H9 (cell line): ENCODE measurements around the gene SGIP1. TPM values are rescaled to one million over a fixed set of nuclear protein-coding genes. Genes with fewer than 3 reads are reported as not detected.

Experiments
- DNase-seq: peaks from one replicate; pipeline ENCODE4 v3.0.0-alpha.2; 2017
- H2AFZ ChIP-seq: one replicate; pipeline ENCODE4 v1.6.1; 2013; ENCODE audit warnings: mild to moderate bottlenecking, low read length, control low read depth, moderate library complexity
- H2AK5ac ChIP-seq: 2 replicates; pipeline ENCODE4 v1.6.1; 2013; ENCODE audit warnings: low read length, control low read depth, mixed read lengths; ENCODE audit not compliant: insufficient read length
- H2BK120ac ChIP-seq: one replicate; pipeline ENCODE4 v1.6.1; 2013; ENCODE audit warnings: low read depth, mild to moderate bottlenecking, low read length, control low read depth, inconsistent platforms; ENCODE audit not compliant: poor library complexity, severe bottlenecking
- H2BK12ac ChIP-seq: 2 replicates; pipeline ENCODE4 v1.6.1; 2013; ENCODE audit warnings: low read length, control low read depth, mixed read lengths, low read depth; ENCODE audit not compliant: insufficient read length
- H2BK15ac ChIP-seq: 2 replicates; pipeline ENCODE4 v1.6.1; 2013; ENCODE audit warnings: low read depth, low read length, control low read depth
- H2BK20ac ChIP-seq: one replicate; pipeline ENCODE4 v1.6.1; 2013; ENCODE audit warnings: low read depth, mild to moderate bottlenecking, low read length, control low read depth, inconsistent platforms; ENCODE audit not compliant: poor library complexity, severe bottlenecking
- H2BK5ac ChIP-seq: 2 replicates; pipeline ENCODE4 v1.6.1; 2013; ENCODE audit warnings: low read length, control low read depth, mixed read lengths; ENCODE audit not compliant: insufficient read length
- H3K14ac ChIP-seq: 2 replicates; pipeline ENCODE4 v1.6.1; 2013; ENCODE audit warnings: low read length, control low read depth; ENCODE audit not compliant: insufficient read depth
- H3K18ac ChIP-seq: 2 replicates; pipeline ENCODE4 v1.6.1; 2013; ENCODE audit warnings: low read depth, mild to moderate bottlenecking, mixed read lengths, low read length, control low read depth; ENCODE audit not compliant: insufficient read length
- H3K23ac ChIP-seq: 2 replicates; pipeline ENCODE4 v1.6.1; 2013; ENCODE audit warnings: low read length, control low read depth, mixed read lengths, low read depth; ENCODE audit not compliant: insufficient read length
- H3K23me2 ChIP-seq: 2 replicates; pipeline ENCODE4 v1.6.1; 2013; ENCODE audit warnings: low read depth, mild to moderate bottlenecking, mixed read lengths, low read length, control low read depth; ENCODE audit not compliant: insufficient read length, poor library complexity, severe bottlenecking
- H3K27ac ChIP-seq: 2 replicates; pipeline ENCODE4 v1.5.1; 2013; ENCODE audit warnings: low read length, control low read depth, mixed read lengths, low read depth; ENCODE audit not compliant: insufficient read length
- H3K27me3 ChIP-seq: 2 replicates; pipeline ENCODE4 v1.6.1; 2013; ENCODE audit warnings: low read length, control low read depth, inconsistent platforms; ENCODE audit not compliant: insufficient read depth
- H3K4ac ChIP-seq: 2 replicates; pipeline ENCODE4 v1.6.1; 2013; ENCODE audit warnings: low read depth, mild to moderate bottlenecking, control low read depth, inconsistent platforms, low read length, moderate library complexity
- H3K4me1 ChIP-seq: 2 replicates; pipeline ENCODE4 v1.6.1; 2013; ENCODE audit warnings: low read length, control low read depth, inconsistent platforms; ENCODE audit not compliant: insufficient read depth
- H3K4me2 ChIP-seq: 2 replicates; pipeline ENCODE4 v1.6.1; 2013; ENCODE audit warnings: low read length, control low read depth, mixed read lengths; ENCODE audit not compliant: insufficient read length, insufficient read depth
- H3K56ac ChIP-seq: 2 replicates; pipeline ENCODE4 v1.6.1; 2013; ENCODE audit warnings: low read depth, mild to moderate bottlenecking, mixed read lengths, low read length, control low read depth; ENCODE audit not compliant: insufficient read length
- H3K79me1 ChIP-seq: 2 replicates; pipeline ENCODE4 v1.6.1; 2013; ENCODE audit warnings: low read depth, mild to moderate bottlenecking, moderate library complexity, low read length, control low read depth, inconsistent platforms; ENCODE audit not compliant: insufficient read depth, poor library complexity, severe bottlenecking
- H3K79me2 ChIP-seq: 2 replicates; pipeline ENCODE4 v1.6.1; 2013; ENCODE audit warnings: low read length, control low read depth, inconsistent platforms; ENCODE audit not compliant: insufficient read depth
- H3K9ac ChIP-seq: 2 replicates; pipeline ENCODE4 v1.6.1; 2013; ENCODE audit warnings: low read length, control low read depth, mixed read lengths; ENCODE audit not compliant: insufficient read length; ENCODE audit errors: extremely low read depth
- H3K9me3 ChIP-seq: one replicate; pipeline ENCODE4 v1.6.1; 2013; ENCODE audit warnings: low read depth, low read length, inconsistent platforms; ENCODE audit not compliant: control insufficient read depth
- H3T11ph ChIP-seq: one replicate; pipeline ENCODE4 v1.6.1; 2013; ENCODE audit warnings: mild to moderate bottlenecking, low read length, control low read depth, inconsistent platforms
- H4K20me1 ChIP-seq: one replicate; pipeline ENCODE4 v1.6.1; 2013; ENCODE audit not compliant: control insufficient read depth, insufficient read length, insufficient read depth
- H4K5ac ChIP-seq: 2 replicates; pipeline ENCODE4 v1.6.1; 2013; ENCODE audit warnings: low read depth, mild to moderate bottlenecking, mixed read lengths, low read length, control low read depth; ENCODE audit not compliant: insufficient read length
- H4K8ac ChIP-seq: replicated peaks from 2 replicates; pipeline ENCODE4 v1.6.1; 2013; ENCODE audit warnings: low read length, control low read depth, mixed read lengths, low read depth; ENCODE audit not compliant: insufficient read length
- H4K91ac ChIP-seq: 2 replicates; pipeline ENCODE4 v1.6.1; 2013; ENCODE audit warnings: low read depth, mild to moderate bottlenecking, moderate library complexity, mixed read lengths, low read length, control low read depth; ENCODE audit not compliant: insufficient read length
- H3K27ac Mint-ChIP-seq, 3 experiments: 2 replicates in 2 of 3; 3 replicates in 1 of 3; pipeline ENCODE4 v1.8.0; 2020 to 2021; ENCODE audit warnings: mixed read lengths in 3 of 3, mild to moderate bottlenecking in 1 of 3, moderate library complexity in 1 of 3
- H3K27me3 Mint-ChIP-seq: 2 replicates; pipeline ENCODE4 v1.8.0; 2021; ENCODE audit warnings: low read depth, mild to moderate bottlenecking, moderate library complexity, mixed read lengths
- H3K36me3 Mint-ChIP-seq, 3 experiments: 2 replicates in 2 of 3; 3 replicates in 1 of 3; pipeline ENCODE4 v1.8.0; 2020 to 2021; ENCODE audit warnings: low read depth in 3 of 3, mixed read lengths in 3 of 3; ENCODE audit not compliant: insufficient read depth in 1 of 3
- H3K4me1 Mint-ChIP-seq, 2 experiments: 2 replicates each; pipeline ENCODE4 v1.8.0; 2020; ENCODE audit warnings: mixed read lengths in 2 of 2
- H3K4me3 Mint-ChIP-seq, 2 experiments: 2 replicates in 1 of 2; 3 replicates in 1 of 2; pipeline ENCODE4 v1.8.0; 2020 to 2021; ENCODE audit warnings: mild to moderate bottlenecking in 2 of 2, mixed read lengths in 2 of 2, moderate library complexity in 1 of 2
- H3K9me3 Mint-ChIP-seq, 2 experiments: 2 replicates in 1 of 2; 3 replicates in 1 of 2; pipeline ENCODE4 v1.8.0; 2020; ENCODE audit warnings: mild to moderate bottlenecking in 2 of 2, mixed read lengths in 2 of 2, moderate library complexity in 1 of 2
- CTCF ChIP-seq: fragments of 200-600 bp; sonication (generic); conservative IDR thresholded peaks from 3 replicates; pipeline ENCODE4 v1.8.0; 2021; ENCODE audit warnings: antibody characterized with exemption, mild to moderate bottlenecking
- WGBS: extraction: QIAGEN DNeasy Blood & Tissue Kit; methylation state at CpG from one replicate; pipeline ENCODE4 v1.1.7; 2013; ENCODE audit warnings: missing lambda C conversion rate, low lambda C conversion rate, mixed read lengths; ENCODE audit not compliant: insufficient read length; ENCODE audit errors: extremely low coverage; 5-methylcytosine and 5-hydroxymethylcytosine counted together
- total RNA-seq: library from RNA; stranded (reverse); gene quantifications from 2 replicates; pipeline ENCODE4 v1.2.1, GENCODE V29; 2021

The SGIP1 gene
- total RNA-seq, 1 experiment from 2014 or later: 1.5 TPM

GRCh38 chr1:66553846-66554245, 19.9 kb downstream of the SGIP1 start:
- no peak overlapping the region for H2BK20ac ChIP-seq
- no peak overlapping the region for H2BK5ac ChIP-seq
- Mint-ChIP-seq H3K27ac (no peak overlapping the region), H3K4me3 (no peak overlapping the region), H3K27me3 (no peaks in the 10 kb centered on the region), H3K4me1 (peaks cover 10 to 12% of the 10 kb centered on the region in 2 experiments), H3K36me3 (no peaks in the 10 kb centered on the region), H3K9me3 (no peaks in the 10 kb centered on the region)
- no peak overlapping the region for H3K56ac ChIP-seq
- TF ChIP-seq CTCF: no peak
- H4K8ac ChIP-seq: no peak overlapping the region
- H3K23ac ChIP-seq: no peak overlapping the region
- H4K5ac ChIP-seq: no peak overlapping the region
- no peak overlapping the region for H3K27ac ChIP-seq
- no peaks in the 10 kb centered on the region for H3K79me2 ChIP-seq
- no peak overlapping the region for H3K18ac ChIP-seq
- no peaks in the 10 kb centered on the region for H3K23me2 ChIP-seq
- no peak overlapping the region for H2BK12ac ChIP-seq
- no peak overlapping the region for H2BK120ac ChIP-seq
- H3K14ac ChIP-seq: no peak overlapping the region
- DNase-seq: no peak
- H3K9me3 ChIP-seq: no peaks in the 10 kb centered on the region
- WGBS: no CpG with 5 or more reads among the region's 1 CpG
- H4K20me1 ChIP-seq: no peaks in the 10 kb centered on the region
- H3K4ac ChIP-seq: no peak overlapping the region
- H3K4me2 ChIP-seq: no peak overlapping the region
- no peak overlapping the region for H4K91ac ChIP-seq
- no peak overlapping the region for H3K9ac ChIP-seq
- H2BK15ac ChIP-seq: no peak overlapping the region
- H3T11ph ChIP-seq: no peak overlapping the region
- no peak overlapping the region for H2AK5ac ChIP-seq
- no peaks in the 10 kb centered on the region for H3K27me3 ChIP-seq
- H2AFZ ChIP-seq: no peak overlapping the region
- peaks cover 4% of the 10 kb centered on the region; the same call in 1 of the 2 replicates for H3K4me1 ChIP-seq
- H3K79me1 ChIP-seq: no peaks in the 10 kb centered on the region
